Measurements from ENCODE around the gene PRDX5. TPM values are rescaled to one million over a fixed set of nuclear protein-coding genes. Genes with fewer than 3 reads are reported as not detected.
"Not testable (repeated sequence)": the region's sequence is repeated elsewhere in the genome, so short reads cannot be mapped to it uniquely, and the experiment has no call there.

PRDX5 gene
- total and polyA plus RNA-seq, 2 donors from 2014 or later: 192 to 1,026 TPM

DNA sequence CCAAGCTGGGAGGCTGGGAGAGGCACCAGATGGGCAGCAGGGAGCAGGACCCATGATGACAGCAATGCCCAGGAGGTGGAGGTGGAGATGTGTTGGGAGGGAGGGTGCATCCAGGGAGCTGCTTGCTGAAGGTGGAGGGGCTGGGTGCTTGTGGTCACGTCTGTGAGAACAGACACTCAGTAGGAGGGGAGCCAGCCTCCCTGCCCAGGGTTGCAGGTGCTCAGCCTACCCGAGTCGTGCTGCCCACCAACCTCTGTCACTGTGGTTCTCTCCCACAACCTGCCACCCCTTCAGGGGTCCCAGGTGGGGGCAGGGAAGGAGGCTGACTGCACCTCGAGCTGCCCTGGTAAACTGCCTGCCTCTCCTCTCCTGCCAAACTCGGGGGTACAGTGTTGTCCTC is 5.5 kb downstream of the PRDX5 start:
- no peak for TF ChIP-seq CTCF (IDR thresholded peaks at IDR 0.05; ENCODE audit: borderline replicate concordance, extremely low read depth, insufficient read depth)
- DNase-seq (no peak), FAIRE-seq (no peak)
- intact Hi-C loops (cut with DNase I): no loop called here
- Histone ChIP-seq H3K4me1 (ENCODE audit: control insufficient read depth in 2 of 3, insufficient read depth in 2 of 3, low read depth in 1 of 3, low read length in 3 of 3) (peaks cover 0 to 9% (median 6%) of the 10 kb centered on the region in 3 donors), H3K4me3 (ENCODE audit: low read length in 3 of 3) (no peak overlapping the region), H3K36me3 (ENCODE audit: control insufficient read depth in 2 of 3, insufficient read depth in 3 of 3, low read length in 3 of 3) (peaks cover 0 to 4% (median 0%) of the 10 kb centered on the region in 3 donors), H3K9me3 (ENCODE audit: control insufficient read depth in 2 of 3, insufficient read depth in 1 of 3, low read length in 3 of 3) (no peaks in the 10 kb centered on the region), H3K27ac (ENCODE audit: low read depth in 2 of 2, low read length in 2 of 2) (no peak overlapping the region), H3K27me3 (ENCODE audit: control insufficient read depth, insufficient read depth, low read length) (no peaks in the 10 kb centered on the region), H3K9ac (ENCODE audit: low read length in 3 of 3) (no peak overlapping the region)

DNA sequence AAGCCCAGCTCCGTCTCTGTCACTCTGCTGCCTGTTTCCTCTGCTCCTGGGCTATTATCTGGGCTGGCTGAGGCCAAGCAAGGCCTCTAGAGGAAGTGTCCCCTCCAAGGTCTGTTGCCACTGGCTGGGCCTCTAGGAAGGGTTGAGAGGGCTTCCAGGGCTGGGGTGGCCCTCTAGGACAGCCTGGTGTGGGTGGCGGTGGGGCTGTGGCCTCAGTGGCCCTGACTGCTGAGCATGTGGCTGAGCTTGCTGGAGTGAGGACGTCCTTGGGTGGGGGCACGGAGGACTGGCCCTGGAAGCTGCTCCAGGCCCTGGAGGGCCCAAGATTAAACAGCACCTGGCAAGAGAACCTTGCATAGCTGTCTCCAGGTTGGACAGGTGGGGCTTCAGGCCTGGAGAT is 6.1 kb downstream of the PRDX5 start:
- FAIRE-seq; H3K4me3 ChIP-seq (ENCODE audit: low read length in 3 of 3); DNase-seq; H3K9ac ChIP-seq (ENCODE audit: low read length in 3 of 3); intact Hi-C loops (cut with DNase I); H3K4me1 ChIP-seq (ENCODE audit: control insufficient read depth in 2 of 3, insufficient read depth in 2 of 3, low read depth in 1 of 3, low read length in 3 of 3); H3K27me3 ChIP-seq (ENCODE audit: control insufficient read depth, insufficient read depth, low read length); H3K36me3 ChIP-seq (ENCODE audit: control insufficient read depth in 2 of 3, insufficient read depth in 3 of 3, low read length in 3 of 3); H3K27ac ChIP-seq (ENCODE audit: low read depth in 2 of 2, low read length in 2 of 2); H3K9me3 ChIP-seq (ENCODE audit: control insufficient read depth in 2 of 3, insufficient read depth in 1 of 3, low read length in 3 of 3): not testable (repeated sequence)

DNA sequence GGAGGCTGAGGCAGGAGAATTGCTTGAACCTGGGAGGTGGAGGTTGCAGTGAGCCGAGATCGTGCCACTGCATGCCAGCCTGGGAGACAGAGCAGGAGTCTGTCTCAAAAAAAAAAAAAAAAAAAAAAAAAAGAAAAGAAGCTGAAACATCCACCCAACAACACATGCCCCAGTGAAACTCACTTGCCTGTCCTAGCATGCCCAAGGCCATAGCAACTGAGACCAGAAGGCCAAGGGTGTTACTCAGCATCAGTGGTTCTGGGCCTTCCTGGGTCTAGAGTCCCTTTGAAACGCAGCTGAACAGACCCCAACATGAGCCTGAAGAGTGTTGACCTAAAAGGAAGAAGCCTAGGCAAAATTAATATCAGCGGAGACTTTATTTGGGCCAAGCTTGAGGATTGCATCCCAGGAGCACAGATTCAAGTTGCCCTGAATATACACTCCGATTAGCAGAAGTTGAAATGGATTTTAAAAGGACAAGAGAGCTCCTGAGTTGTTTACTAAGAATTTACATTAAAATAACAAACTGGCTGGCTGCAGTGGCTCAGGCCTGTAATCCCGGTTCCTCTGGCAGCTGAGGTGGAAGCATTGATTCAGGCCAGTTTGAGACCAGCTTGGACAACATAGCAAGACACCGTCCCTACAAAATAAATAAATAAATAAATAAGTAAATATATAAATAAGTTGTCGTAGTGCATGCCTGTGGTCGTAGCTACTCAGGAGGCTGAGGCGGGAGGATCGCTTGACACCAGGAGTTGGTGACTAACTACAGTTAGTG is 7.0 kb downstream of the PRDX5 start:
- no peak overlapping the region for H3K4me3 ChIP-seq (ENCODE audit: low read length in 3 of 3)
- peaks cover 0 to 4% (median 0%) of the 10 kb centered on the region in 3 donors for H3K4me1 ChIP-seq (ENCODE audit: control insufficient read depth in 2 of 3, insufficient read depth in 2 of 3, low read depth in 1 of 3, low read length in 3 of 3)
- no peak overlapping the region for H3K9ac ChIP-seq (ENCODE audit: low read length in 3 of 3)
- intact Hi-C loops (cut with DNase I): no loop called here
- TF ChIP-seq CTCF (IDR thresholded peaks at IDR 0.05; ENCODE audit: borderline replicate concordance, extremely low read depth, insufficient read depth): no peak
- H3K27me3 ChIP-seq (ENCODE audit: control insufficient read depth, insufficient read depth, low read length): no peaks in the 10 kb centered on the region
- no peaks in the 10 kb centered on the region for H3K9me3 ChIP-seq (ENCODE audit: control insufficient read depth in 2 of 3, insufficient read depth in 1 of 3, low read length in 3 of 3)
- no peak for FAIRE-seq
- no peak overlapping the region for H3K27ac ChIP-seq (ENCODE audit: low read depth in 2 of 2, low read length in 2 of 2)
- H3K36me3 ChIP-seq (ENCODE audit: control insufficient read depth in 2 of 3, insufficient read depth in 3 of 3, low read length in 3 of 3): peaks cover 0 to 2% (median 0%) of the 10 kb centered on the region in 3 donors
- DNase-seq: no peak

GRCh38 chr11:64327375-64327774 is 9.5 kb downstream of the PRDX5 start:
- intact Hi-C loops (cut with DNase I): no loop called here
- Histone ChIP-seq H3K27me3 (ENCODE audit: control insufficient read depth, insufficient read depth, low read length) (no peaks in the 10 kb centered on the region), H3K4me1 (ENCODE audit: control insufficient read depth in 2 of 3, insufficient read depth in 2 of 3, low read depth in 1 of 3, low read length in 3 of 3) (peaks cover 0 to 10% (median 0%) of the 10 kb centered on the region in 3 donors), H3K36me3 (ENCODE audit: control insufficient read depth in 2 of 3, insufficient read depth in 3 of 3, low read length in 3 of 3) (no peaks in the 10 kb centered on the region), H3K9me3 (ENCODE audit: control insufficient read depth in 2 of 3, insufficient read depth in 1 of 3, low read length in 3 of 3) (no peaks in the 10 kb centered on the region), H3K27ac (ENCODE audit: low read depth in 2 of 2, low read length in 2 of 2) (no peak overlapping the region), H3K4me3 (ENCODE audit: low read length in 3 of 3) (no peak overlapping the region), H3K9ac (ENCODE audit: low read length in 3 of 3) (no peak overlapping the region)
- FAIRE-seq (no peak), DNase-seq (no peak)
- no peak for TF ChIP-seq CTCF (IDR thresholded peaks at IDR 0.05; ENCODE audit: borderline replicate concordance, extremely low read depth, insufficient read depth)

All from kidney (tissue), 14 donors.